K562 (cell line): ENCODE data around the gene MRPL54. TPM values are rescaled to one million over a fixed set of nuclear protein-coding genes. Genes with fewer than 3 reads are reported as not detected.
A peak's percentile ranks its signal among the peaks of the same experiment; 100 is the strongest.

Source experiments
- C11orf30 ChIP-seq: fragments of 450-650 bp; IDR thresholded peaks from 2 replicates; pipeline ENCODE4 v1.6.1; 2016; ENCODE audit warnings: low read depth, mild to moderate bottlenecking
- CHD4 ChIP-seq: fragments of 200-600 bp; sonication (generic); IDR thresholded peaks from 3 replicates; pipeline ENCODE4 v1.6.1; 2012; ENCODE audit warnings: low read depth, mild to moderate bottlenecking, mixed read lengths, low read length, inconsistent platforms; ENCODE audit not compliant: insufficient read depth, insufficient replicate concordance, poor library complexity, severe bottlenecking
- CREB1 ChIP-seq, 2 experiments: sonication (generic) in 1 of 2; formaldehyde crosslinking in 1 of 2; IDR thresholded peaks; 2 replicates each; pipeline versions ENCODE4 v1.6.1 to v1.8.0; 2012 to 2022; ENCODE audit warnings: inconsistent platforms in 1 of 2, mild to moderate bottlenecking in 1 of 2, missing genetic modification reagents in 1 of 2, moderate library complexity in 1 of 2
- ELF4 ChIP-seq: fragments of 450-650 bp; formaldehyde crosslinking; IDR thresholded peaks from 2 replicates; pipeline ENCODE4 v1.4.0; 2022; ENCODE audit warnings: missing genetic modification characterization
- ETV5 ChIP-seq: sonication (generic); formaldehyde crosslinking; IDR thresholded peaks from 2 replicates; pipeline ENCODE4 v1.4.0; 2020; ENCODE audit warnings: low read depth, mild to moderate bottlenecking, missing genetic modification reagents
- GABPB1 ChIP-seq: sonication (generic); formaldehyde crosslinking; IDR thresholded peaks from 2 replicates; pipeline ENCODE4 v1.8.0; 2022; ENCODE audit warnings: mild to moderate bottlenecking, missing genetic modification reagents
- ILF3 ChIP-seq: fragments of 450-650 bp; IDR thresholded peaks from 2 replicates; pipeline ENCODE4 v1.6.1; 2018; ENCODE audit warnings: antibody characterized with exemption, mild to moderate bottlenecking, moderate library complexity, borderline replicate concordance
- MNT ChIP-seq, 2 experiments: fragments of 450-650 bp; conservative IDR thresholded peaks; 2 replicates each; pipeline ENCODE4 v1.6.1; 2017; ENCODE audit warnings: mild to moderate bottlenecking in 2 of 2, moderate library complexity in 2 of 2
- NFYB ChIP-seq: IDR thresholded peaks from 2 replicates; pipeline ENCODE4 v1.6.1; 2011; ENCODE audit warnings: mild to moderate bottlenecking, moderate library complexity; ENCODE audit not compliant: insufficient read length; ENCODE audit errors: extremely low read depth
- POU5F1 ChIP-seq: fragments of 150-350 bp; IDR thresholded peaks from 2 replicates; pipeline ENCODE4 v1.6.1; 2014; ENCODE audit warnings: borderline replicate concordance, low read length, low read depth, mild to moderate bottlenecking; ENCODE audit not compliant: partially characterized antibody
- TEAD1 ChIP-seq, 2 experiments: fragments of 450-650 bp in 1 of 2; sonication (generic) in 1 of 2; formaldehyde crosslinking; IDR thresholded peaks; 2 replicates each; pipeline versions ENCODE4 v1.4.0 to v1.8.0; 2020 to 2022; ENCODE audit warnings: mild to moderate bottlenecking in 2 of 2, missing genetic modification reagents in 1 of 2
- THAP12 ChIP-seq: fragments of 250-450 bp; sonication (Bioruptor Pico); IDR thresholded peaks from 2 replicates; pipeline ENCODE4 v1.9.0; 2021; ENCODE audit warnings: mild to moderate bottlenecking, inconsistent platforms
- VEZF1 ChIP-seq: fragments of 200-800 bp; sonication (Bioruptor generic); IDR thresholded peaks from 2 replicates; pipeline ENCODE4 v1.6.1; 2017; ENCODE audit warnings: missing genetic modification characterization, missing compliant biosample characterization
- ZBTB12 ChIP-seq: fragments of 250-450 bp; sonication (Bioruptor Pico); IDR thresholded peaks from 2 replicates; pipeline ENCODE4 v1.4.0; 2020
- ZFPM2 ChIP-seq: fragments of 250-450 bp; sonication (Bioruptor Pico); IDR thresholded peaks from 2 replicates; pipeline ENCODE4 v1.5.1; 2022; ENCODE audit warnings: mild to moderate bottlenecking
- ZNF174 ChIP-seq: fragments of 250-450 bp; sonication (Bioruptor Pico); IDR thresholded peaks from 2 replicates; pipeline ENCODE4 v1.4.0; 2020; ENCODE audit warnings: mild to moderate bottlenecking
- ZNF830 ChIP-seq: fragments of 250-450 bp; sonication (Bioruptor Pico); IDR thresholded peaks from 2 replicates; pipeline ENCODE4 v1.5.0; 2021; ENCODE audit warnings: mild to moderate bottlenecking
- polyA plus RNA-seq, 8 experiments: library from polyadenylated mRNA; depleted of rRNA in 4 of 8; stranded (reverse) in 5 of 8; unstranded in 3 of 8; fragments of >200 nt; fragmentation: Nextera tagmentation in 2 of 8; fragmentation: Illumina TruSeq in 1 of 8; extraction: Ambion mirVana in 2 of 8; extraction: Trizol in 1 of 8; gene quantifications; 2 replicates each; pipeline versions ENCODE4 v1.2.1 to v1.2.3, GENCODE V29; 2011 to 2014; ENCODE audit warnings: inconsistent platforms in 1 of 8, missing spikeins in 1 of 8
- total RNA-seq, 7 experiments: library from RNA; depleted of rRNA in 6 of 7; stranded (reverse); fragments of >200 nt in 6 of 7; fragmentation: Illumina TruSeq in 2 of 7; extraction: Trizol in 2 of 7; gene quantifications; 2 replicates each; pipeline versions ENCODE4 v1.2.1 to v1.2.3, GENCODE V29; 2011 to 2021; ENCODE audit warnings: low replicate concordance in 1 of 7
- TF ChIP-seq, protein P1 (sequence below): fragments of 450-650 bp; IDR thresholded peaks from 2 replicates; pipeline ENCODE4 v1.6.1; 2016

Gene MRPL54
- total and polyA plus RNA-seq, 9 of the 15 experiments (the other 6 are each of a cell fraction or from before 2014, with no cell fraction given) = 3.5 to 120 (median 56.9) TPM

GRCh38 chr19:3762501-3763459 is at the start of gene MRPL54 (continued):
- no peak; the same call in none of the 2 replicates for TF ChIP-seq VEZF1
- TF ChIP-seq NFYB = no peak
- TF ChIP-seq THAP12 (CRISPR knock-in tag) = peak; percentile 65; the same call in 1 of the 2 replicates
- TF ChIP-seq POU5F1 = peak; percentile 68
- 0 out of 2 replicates have a peak, but pooled peaks have one; percentile 55 for TF ChIP-seq ILF3
- peak; percentile 92 for TF ChIP-seq GABPB1
- TF ChIP-seq, protein P1, sequence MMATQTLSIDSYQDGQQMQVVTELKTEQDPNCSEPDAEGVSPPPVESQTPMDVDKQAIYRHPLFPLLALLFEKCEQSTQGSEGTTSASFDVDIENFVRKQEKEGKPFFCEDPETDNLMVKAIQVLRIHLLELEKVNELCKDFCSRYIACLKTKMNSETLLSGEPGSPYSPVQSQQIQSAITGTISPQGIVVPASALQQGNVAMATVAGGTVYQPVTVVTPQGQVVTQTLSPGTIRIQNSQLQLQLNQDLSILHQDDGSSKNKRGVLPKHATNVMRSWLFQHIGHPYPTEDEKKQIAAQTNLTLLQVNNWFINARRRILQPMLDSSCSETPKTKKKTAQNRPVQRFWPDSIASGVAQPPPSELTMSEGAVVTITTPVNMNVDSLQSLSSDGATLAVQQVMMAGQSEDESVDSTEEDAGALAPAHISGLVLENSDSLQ = peak; percentile 64
- TF ChIP-seq CHD4 = no peak
- TF ChIP-seq ZFPM2 = peak; percentile 27; the same call in 1 of the 2 replicates
- TF ChIP-seq ZNF830 (CRISPR knock-in tag) = no peak
- peak; percentile 77; the same call in 1 of the 2 replicates for TF ChIP-seq ELF4 (CRISPR knock-in tag)
- TF ChIP-seq ETV5 (CRISPR knock-in tag) = peak; percentile 94
- TF ChIP-seq MNT (conservative IDR thresholded peaks at IDR 0.05) = peak; percentile 89 to 96
- peak; percentile 89 for TF ChIP-seq ZBTB12 (CRISPR knock-in tag)
- peak; percentile 95 for TF ChIP-seq CREB1 (IDR thresholded peaks at IDR 0.05)
- peak; percentile 91 for TF ChIP-seq CREB1 (CRISPR knock-in tag; IDR thresholded peaks at IDR 0.05)
- peak; percentile 68 for TF ChIP-seq C11orf30
- TF ChIP-seq TEAD1 (CRISPR knock-in tag; IDR thresholded peaks at IDR 0.05) = peak in 1 of 2 experiments; percentile 59; a peak in 3 of 4 replicates
- TF ChIP-seq ZNF174 (CRISPR knock-in tag) = no peak
